ENCODE measurements around the gene SERTAD2.

SERTAD2 gene, protein sequence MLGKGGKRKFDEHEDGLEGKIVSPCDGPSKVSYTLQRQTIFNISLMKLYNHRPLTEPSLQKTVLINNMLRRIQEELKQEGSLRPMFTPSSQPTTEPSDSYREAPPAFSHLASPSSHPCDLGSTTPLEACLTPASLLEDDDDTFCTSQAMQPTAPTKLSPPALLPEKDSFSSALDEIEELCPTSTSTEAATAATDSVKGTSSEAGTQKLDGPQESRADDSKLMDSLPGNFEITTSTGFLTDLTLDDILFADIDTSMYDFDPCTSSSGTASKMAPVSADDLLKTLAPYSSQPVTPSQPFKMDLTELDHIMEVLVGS

DNA sequence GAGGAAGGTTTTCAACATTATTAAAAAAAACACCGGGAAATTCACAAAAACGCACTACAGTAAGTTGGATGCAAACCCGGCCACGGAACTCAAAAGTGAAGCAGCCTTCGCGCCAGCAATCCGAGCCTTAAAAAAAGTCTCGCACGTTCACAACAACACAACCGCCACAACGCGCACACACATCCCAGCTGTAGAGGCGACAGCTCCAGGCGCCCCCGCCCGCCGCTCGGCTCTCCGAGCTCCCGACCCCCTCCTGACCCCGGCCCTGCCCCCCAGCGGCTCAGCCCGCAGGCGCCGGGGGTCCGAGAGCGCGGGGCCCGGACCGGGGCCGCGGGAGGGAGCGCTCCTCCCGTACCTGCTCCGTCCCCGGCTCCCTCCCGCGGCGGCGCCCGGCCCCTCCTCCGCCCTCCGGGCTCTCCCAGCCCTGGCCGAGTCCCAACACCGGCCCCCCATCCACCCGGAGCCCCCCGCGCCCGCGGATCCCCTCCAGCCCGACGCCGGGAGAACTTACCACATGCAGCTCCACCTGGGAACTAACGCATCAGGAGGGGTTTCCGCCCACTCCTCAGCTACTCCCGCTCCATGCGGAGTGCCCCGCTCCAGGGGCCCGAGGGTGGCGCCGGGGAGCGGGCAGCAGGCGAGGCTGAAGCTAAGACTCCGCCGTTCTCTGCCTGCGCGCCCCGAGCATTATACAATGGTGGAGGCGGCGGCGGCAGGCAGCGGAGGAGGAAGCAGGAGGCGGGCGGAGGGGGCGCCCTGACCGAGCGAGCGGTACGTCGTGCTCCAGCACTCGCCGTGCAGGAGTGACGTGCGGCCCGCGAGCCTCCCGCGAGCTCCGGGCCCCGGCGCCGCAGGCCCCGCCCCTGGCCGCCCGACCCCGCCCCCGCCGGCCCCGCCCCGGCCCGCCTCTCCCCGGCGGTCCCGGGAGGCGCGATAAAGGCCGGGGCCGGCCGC, at the start of gene SERTAD2:
TSS of gene SERTAD2 (minus strand) at position 805 of the 954 bp plus-strand sequence. CDS start 17,042 bp downstream, outside the sequence.
- peak; percentile 91 for DNase-seq

DNA sequence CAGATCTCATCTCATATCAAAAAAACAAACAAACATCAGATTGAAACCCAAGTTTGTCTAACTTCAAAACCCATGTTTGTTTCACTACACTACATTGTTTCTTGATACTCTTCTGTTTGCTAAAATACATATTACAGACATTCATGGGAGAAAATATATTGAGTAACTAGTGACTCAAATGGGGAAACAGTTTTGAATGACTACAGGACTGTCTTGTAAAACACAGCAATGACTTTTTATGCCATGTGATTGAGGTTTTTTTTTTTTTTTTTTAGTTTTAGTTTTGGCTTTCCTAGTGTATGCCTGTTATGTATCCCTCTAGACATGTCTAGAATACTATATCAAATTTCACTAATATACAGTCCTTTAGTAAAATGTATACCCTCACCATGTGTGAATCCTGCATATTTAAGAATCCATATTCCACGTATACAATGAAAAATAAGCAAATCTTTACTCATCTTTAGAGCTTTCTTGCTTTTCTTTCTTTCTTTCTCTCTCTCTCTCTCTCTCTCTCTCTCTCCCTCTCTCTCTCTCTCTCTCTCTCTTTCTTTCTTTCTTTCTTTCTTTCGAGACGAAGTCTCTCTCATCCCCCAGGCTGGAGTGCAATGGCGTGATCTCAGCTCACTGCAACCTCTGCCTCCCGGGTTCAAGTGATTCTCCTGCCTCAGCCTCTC, 46.6 kb upstream of the SERTAD2 start:
- DNase-seq, result no peak

DNA sequence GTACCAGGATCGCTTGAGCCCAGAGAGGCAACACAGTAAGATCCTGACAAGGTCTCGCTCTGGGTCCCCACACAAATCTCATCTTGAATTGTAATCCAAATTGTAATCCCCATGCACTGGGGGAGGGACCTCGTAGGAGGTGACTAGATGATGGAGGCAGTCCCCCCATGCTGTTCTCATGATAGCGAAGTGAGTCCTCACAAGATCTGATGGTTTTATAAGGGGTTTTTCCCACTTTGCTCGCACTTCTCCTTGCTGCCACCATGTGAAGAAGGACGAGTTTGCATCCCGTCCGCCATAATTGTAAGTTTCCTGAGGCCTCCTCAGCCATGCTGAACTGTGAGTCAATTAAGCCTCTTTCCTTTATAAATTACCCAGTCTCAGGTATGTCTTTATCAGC, 46.0 kb upstream of the SERTAD2 start:
- DNase-seq, result peak; percentile 52

DNA sequence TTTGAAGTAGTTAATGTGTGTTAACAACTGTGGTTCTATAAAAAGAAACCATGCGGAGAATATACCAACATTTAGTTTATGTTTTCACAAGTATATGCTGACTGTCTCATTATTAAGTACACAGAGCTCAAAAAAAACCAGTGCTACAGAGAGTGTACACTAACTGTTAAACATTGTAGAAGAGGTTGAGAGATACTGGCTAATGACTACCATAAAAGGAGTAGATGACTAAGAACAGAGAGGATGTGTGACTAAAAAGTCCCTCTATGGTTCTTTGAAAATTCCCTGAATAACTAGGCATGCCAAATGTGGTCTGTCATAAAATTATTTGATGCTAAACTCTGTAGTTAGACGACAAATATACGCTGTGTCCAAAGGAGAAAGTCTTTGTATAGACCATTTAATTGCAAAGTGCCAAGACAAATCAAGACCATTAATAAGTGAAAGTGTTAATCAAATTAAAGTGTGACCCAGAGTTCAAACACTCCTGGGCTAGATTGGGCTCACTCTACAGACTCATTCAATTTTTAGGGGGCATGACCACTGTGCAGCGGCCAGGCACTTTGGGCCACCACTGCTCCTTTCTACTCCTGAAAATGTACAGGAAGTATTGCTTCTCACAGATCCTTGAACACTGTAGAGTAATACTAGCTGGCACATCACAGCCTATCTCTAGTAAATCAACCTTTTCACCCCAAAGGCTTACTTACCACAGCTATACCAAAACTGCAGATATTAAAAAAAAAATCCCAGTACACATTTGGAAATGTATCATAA, 45.1 kb upstream of the SERTAD2 start:
- DNase-seq, result peak; percentile 13

DNA sequence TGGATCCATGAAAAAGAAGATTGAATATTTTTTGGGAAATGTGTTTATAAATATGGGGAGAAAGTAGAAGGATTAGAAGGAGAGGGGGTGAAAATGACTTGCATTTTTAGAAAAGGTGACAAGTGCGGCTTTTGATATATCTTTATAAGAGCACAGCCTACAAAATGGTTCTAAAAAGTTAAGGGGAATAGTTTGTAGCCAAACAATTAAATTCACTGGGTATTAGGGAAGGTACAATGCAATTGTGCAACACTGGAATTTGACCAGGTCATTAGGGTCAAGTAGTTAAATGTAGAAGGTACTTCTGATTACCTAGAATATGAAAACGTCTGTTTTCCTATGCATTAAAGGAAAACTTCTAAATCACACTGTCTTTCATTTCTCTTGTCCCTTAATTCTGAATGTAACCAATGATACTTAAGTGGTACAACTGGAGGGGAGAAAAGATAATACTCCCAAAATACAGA, 44.5 kb upstream of the SERTAD2 start:
- no peak for DNase-seq

DNA sequence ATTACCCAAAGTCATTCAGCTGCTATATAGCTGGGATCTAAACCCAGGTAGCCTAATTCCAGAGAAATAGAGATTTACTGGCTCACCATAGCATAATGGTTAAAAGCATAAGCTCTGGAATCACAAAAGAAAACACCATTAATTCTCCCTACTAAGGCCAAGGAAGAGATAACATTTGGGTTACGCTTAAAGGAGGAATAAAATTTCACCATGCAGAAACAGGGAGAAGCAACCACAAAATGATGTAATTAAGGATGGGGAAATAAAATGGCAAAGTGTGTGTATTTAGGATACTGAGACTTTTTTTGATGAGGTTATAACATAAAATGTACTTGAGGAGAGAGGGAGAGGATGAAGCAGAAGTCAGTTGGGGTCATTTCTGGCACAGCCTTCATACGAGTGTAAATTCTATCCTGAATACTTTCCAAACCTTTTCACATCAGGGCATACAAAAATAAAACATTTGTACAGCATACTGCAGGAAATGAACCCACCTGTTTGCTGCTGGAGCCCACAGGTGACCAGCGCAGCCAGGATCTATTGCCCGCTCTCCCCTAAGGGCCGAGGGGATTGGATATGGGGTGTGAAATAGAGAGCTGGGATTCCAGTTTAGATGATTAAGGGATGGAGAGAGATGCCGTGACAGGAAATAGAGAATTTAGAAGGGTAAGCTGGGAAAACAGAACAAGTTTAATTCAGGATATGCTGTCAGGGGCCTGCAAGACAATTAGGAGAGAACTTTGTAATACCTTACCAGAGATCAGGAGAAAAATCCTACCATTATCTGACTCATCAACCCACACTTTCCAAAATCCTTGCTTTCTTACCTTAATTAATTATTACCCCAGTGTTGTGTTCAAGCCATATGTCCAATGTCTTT, 43.8 kb upstream of the SERTAD2 start:
- DNase-seq, result no peak

DNA sequence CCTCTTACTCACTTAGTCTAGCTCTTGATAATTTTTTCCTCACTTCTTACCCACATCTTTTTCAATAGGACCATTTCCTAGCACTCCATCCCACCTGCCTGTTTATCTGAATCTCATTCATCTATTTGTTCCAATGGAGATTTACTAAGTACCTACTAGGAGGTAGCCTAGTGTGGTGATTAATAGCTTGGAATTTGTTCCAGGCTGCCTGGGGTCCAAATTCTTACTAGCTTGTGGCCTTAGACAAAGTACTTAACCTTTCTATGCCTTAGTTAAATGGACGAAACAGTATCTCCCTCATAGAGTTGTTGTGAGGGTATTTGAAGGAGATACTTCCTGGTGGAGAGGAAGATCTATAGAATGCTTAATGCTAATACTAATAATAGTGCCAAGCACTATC, 42.9 kb upstream of the SERTAD2 start:
- DNase-seq, result no peak

DNA sequence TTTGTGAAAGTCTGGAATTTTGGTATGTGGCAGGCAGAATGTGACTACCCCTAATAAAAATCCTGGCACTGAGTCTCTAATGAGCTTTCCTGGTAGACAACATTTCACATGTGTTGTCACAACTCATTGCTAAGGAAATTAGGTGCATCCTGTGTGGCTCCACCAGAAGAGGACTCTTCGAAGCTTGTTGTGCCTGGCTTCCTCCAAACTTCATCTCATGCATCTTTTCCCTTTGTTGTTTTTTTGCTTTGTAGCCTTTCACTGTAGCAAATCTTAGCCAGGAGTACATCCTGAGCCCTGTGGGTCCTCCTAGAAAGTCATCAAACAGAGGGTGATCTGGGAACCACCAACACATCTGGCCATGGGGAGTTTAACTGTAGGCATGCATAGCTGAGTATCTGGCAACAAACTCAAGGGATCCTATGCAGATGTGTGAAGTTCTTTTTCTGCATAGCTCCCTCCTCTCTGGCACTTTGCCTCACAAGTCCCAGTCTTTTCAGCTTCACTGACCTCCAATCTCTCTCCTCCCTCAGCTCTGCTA, 42.1 kb upstream of the SERTAD2 start:
- no peak for DNase-seq

DNA sequence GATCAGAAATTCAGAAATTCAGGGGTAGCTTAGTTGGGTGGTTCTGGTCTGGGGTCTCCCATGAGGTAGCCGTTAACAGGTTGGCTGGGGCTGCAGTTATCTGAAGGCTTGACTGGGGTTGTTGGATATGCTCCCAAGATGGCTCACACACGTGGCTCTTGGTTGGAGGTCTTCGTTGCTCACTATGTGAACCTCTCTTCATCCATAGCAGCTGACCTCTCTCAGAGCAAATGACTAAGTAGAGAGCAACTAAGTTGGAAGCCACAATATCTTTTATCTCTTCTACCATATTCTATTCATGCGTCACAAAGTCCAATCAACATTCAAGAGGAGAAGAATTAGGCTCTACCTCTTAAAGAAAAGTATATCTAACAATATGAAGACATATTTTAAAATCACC, 38.7 kb upstream of the SERTAD2 start:
- no peak for DNase-seq

DNA sequence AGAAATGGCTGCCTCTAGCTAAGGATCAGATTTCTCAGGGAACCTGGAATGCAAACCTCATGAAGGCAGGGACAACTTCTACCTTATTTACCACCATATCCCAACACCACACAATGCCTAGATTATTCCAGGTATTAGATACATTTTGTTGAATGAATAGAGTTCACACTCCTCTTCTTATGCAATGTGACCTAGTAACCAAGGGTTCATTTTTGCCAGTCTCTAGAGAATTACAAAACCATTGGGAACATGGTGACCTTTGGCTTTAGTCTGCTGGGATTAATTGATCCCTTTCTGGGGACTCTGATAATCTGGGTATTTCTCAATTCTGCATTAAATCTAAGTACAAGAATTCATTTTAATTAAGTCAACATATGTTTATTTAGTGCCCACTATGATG, 35.2 kb upstream of the SERTAD2 start:
- DNase-seq, result no peak

DNA sequence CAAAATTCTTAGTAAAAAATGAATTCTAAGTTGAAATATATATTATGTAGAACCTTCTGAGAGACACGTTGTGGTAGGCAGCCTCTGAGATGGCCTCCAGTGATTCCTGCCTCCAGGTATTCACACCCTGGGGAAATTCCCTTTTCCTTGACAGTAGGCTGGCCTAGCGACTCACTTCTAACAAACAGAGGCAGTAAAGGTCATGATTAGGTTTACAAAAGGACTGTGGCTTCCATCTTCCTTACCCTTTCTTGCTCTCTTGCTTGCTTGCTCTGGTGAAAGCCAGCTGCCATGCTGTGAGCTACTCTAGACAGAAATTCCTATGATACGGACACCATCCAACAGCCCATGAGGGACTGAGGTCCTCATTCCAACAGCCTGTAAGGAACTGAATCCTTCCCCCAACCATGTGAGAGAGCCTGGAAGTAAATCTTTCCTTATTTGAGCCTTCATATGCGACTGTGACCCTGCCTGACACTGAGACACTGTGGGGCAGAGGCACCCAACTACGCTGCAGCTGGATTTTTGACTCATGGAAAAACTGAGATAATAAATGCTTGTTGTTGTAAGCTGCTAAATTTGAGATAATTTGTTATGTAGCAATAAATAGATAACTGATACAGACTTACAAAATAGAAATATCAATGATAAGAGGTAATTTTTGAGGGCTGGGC, 32.7 kb upstream of the SERTAD2 start:
- DNase-seq, result no peak

DNA sequence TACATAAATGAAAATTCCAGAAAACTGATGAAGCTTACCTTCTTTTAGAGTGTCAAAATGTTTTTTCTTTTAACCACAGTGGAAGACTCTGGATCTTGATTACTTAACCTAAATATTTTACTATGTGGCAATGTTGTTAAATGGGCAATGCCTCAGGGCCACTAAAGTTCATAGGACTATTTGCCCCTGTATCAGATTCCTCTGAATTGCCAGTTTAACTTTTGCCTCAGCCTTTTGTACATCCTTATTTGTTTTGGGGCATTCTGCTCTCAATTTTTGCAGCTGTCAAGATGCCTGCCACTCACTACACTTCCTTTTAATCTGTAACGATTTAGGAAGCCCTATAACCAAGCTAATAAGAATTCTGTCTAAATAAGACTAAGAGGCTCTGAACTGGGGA, 31.7 kb upstream of the SERTAD2 start:
- DNase-seq, result no peak

DNA sequence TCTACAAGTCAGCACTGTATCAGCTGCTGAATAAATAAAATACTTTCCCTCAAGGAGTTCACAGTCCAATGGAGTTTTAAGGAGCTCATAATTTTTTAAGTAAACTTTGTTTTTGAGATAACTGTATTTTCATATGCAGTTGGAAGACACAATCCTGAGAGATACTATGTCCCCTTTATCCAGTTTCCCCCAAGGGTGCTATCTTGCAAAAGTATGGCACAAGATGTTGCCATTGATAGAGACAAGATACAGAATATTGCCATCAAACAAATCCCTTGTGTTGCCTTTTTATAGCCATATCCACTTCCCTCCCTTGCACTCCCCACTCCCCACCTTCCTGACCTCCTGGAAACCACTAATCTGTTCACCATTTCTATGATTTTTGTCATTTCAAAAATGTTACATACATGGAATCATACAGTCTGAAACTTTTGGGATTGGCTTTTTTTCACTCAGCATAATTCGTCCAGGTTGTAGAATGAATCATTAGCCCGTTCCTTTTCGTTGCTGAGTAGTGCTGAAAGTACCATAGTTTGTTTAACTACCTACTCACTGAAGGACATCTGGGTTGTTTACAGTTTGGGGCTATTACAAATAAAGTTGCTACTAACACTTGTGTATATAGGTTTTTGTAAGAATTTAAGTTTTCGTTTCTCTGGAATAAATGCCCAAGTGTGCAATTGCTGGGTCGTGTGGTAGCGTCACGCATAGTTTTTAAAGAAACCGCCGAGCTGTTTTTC, 30.2 kb upstream of the SERTAD2 start:
- DNase-seq, result no peak

DNA sequence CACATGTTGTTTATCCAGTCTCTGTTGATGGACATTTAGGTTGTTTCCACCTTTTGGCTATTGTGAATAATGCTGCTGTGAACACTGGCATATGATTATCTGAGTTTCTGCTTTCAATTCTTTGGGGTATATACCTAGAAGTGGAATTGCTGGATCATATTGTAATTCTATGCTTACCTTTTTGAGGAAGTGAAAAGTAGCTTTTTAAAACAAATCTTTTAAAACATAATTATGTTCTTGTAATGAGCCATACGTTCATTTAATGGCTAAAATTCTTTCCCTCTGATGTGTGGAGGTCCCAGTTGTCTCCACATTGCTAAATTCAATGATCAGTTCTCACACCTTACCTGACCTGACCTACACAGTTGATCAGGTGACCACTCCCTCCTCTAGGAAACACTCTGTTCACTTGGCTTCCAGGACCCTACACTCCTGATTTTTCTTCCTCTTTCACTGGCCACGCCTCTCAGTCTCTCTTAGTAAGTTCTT, 27.8 kb upstream of the SERTAD2 start:
- no peak for DNase-seq

DNA sequence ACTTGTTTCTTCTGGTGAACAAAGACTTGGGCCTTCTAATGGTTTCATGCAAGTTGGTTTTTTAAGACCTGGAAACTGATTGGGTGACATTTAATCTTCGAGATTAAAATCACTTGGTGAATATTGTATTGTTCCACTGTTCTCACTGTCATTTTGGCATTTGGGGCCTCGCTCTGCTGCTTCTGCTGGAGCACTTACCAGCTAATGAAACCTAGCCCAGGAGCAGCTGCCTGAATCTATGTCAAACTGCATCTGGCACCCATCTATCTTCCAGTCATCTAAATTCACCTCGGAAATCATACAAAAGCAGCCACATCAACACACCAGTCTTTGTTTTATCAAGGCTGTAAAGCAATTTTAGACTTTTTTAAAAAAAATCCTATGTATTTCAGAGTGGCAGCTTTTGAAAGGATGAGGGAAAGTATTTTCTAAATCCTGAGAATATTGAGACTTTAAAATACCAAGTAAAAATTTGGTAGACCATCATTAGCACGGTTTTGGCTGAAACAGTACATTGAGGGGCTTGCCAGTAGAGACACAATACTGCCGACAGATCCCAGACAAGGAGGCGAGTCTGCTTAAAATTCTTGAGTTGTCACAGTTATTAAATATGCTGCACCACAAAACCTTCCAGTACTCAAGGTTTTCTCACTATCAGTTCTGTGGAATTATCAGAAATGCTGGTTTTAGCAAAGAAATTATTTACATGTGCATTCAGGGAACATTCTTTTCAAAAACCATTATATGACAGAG, 26.1 kb upstream of the SERTAD2 start:
- DNase-seq, result no peak

DNA sequence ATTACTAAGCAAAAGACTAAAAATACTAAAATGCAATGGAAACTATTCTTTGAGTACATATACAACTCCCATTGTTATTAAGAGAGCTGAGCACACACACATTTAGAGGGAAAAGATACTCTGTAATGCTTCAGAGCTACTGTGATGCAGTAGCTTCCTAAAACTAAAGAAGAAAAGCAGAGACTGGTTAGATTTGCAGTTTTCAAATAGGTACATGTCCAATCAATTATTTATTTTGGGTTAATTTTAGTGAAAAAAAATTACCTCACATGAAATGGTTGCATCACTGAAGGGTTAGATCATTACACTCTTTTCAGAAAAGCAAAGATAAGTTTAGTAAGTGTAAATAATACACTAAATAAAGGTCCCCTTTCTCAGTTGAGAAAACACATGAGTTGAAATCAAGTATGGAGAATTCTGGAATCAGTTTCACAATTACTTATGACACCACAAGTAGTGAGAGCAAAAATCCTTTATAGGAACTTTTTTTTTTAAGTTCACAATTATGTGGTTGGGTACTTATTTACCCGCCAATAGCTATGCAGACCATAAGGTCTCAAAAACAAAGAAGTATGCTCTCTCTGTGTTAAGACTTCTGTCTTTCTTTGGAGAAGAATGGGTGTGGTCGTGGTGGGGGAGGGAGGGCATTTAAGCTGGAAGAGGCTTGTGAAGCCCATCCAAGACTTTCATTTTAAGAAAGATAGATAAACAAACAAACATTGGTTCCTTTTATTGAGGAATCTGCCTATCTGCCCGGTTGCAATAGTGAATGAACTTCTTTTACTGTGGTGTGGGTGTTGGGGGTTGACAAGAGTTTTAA, 25.3 kb upstream of the SERTAD2 start:
- DNase-seq, result no peak

DNA sequence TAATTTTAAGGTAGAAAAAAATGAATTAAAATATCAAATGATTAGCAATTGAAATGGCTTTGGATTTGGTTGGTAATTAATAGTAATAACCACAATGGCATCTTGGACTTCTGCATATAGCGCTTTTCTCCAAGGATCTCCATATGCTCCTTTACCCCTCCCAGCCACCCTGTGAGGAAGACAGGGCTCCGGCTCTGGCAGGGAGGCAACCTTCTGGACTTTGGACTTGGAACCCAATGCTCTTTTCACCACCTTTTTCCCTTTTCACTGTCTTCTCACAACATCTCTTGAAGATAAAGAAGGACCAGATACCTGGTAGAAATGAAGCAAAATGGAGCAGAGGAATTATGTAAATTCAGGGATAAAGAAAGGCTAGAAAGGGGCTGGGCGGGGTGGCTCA, 23.8 kb upstream of the SERTAD2 start:
- no peak for DNase-seq

DNA sequence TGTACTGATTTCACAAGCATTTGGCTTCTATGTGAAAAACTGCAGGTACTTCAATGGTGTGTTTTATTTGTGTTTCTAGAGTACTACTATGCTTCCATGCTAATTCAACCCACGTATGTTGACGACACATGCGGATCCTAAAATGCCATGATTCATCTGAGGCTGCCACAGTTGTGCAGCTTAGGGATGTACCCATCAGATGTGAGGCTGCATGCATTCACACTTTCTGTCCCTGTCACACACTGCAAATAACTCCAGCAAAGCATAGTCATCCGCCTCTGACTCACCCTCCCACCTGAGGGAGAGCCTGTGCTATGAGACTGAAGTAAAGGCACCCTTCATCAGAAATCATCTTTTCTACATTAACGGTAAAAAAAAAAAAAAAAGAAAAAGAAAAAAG, 22.1 kb upstream of the SERTAD2 start:
- no peak for DNase-seq

Measured in CD4-positive, alpha-beta T cell treated with Interleukin-12 subunit alpha and Interleukin-12 subunit beta, for 1 hour (primary cell).